Measurements from ENCODE around the gene AQP12A. TPM values are rescaled to one million over a fixed set of nuclear protein-coding genes. Genes with fewer than 3 reads are reported as not detected.

Gene AQP12A
- total and polyA plus RNA-seq, 11 donors, result not detected

DNA sequence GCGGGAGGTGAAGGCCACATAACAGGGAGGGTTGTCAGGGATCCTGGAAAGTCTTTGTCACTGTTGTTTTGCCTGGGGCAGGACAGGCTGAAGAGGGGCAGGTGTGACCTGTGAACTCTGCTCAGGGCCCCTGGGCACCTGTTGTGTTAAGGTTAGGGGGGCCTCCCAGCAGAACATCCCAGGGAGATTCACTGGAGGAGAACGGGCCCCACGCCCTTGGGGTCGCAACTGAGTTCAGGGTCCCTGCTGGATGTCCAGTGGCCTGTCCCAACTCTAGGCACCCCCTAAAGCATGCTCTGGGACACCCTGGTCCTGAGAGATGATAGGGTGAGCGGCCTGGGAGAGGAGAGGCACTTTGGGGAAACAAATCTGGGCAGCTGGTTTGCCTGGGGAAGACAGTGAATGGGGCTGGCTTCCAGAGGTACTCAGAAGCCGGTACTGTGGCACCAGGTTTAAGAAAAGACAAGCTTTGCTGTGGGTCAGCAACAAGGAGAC lies 43.5 kb upstream of the AQP12A start:
- Histone ChIP-seq H3K9me3 (no peaks in the 10 kb centered on the region), H3K27ac (no peak overlapping the region), H3K4me3 (no peak overlapping the region), H3K27me3 (peaks cover 0 to 66% (median 12%) of the 10 kb centered on the region in 9 donors), H3K36me3 (no peaks in the 10 kb centered on the region), H3K4me1 (no peaks in the 10 kb centered on the region)
- WGBS, 4 donors, result 83 to 85% (median 85%) methylated on average over 6 of the region's 6 CpGs
- ATAC-seq (no peak), DNase-seq (no peak)
- TF ChIP-seq POLR2A (IDR thresholded peaks at IDR 0.05), result no peak
- TF ChIP-seq, protein P1, sequence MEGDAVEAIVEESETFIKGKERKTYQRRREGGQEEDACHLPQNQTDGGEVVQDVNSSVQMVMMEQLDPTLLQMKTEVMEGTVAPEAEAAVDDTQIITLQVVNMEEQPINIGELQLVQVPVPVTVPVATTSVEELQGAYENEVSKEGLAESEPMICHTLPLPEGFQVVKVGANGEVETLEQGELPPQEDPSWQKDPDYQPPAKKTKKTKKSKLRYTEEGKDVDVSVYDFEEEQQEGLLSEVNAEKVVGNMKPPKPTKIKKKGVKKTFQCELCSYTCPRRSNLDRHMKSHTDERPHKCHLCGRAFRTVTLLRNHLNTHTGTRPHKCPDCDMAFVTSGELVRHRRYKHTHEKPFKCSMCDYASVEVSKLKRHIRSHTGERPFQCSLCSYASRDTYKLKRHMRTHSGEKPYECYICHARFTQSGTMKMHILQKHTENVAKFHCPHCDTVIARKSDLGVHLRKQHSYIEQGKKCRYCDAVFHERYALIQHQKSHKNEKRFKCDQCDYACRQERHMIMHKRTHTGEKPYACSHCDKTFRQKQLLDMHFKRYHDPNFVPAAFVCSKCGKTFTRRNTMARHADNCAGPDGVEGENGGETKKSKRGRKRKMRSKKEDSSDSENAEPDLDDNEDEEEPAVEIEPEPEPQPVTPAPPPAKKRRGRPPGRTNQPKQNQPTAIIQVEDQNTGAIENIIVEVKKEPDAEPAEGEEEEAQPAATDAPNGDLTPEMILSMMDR (IDR thresholded peaks at IDR 0.05), result no peak
- intact Hi-C loops (cut with DNase I), result no loop called here

DNA sequence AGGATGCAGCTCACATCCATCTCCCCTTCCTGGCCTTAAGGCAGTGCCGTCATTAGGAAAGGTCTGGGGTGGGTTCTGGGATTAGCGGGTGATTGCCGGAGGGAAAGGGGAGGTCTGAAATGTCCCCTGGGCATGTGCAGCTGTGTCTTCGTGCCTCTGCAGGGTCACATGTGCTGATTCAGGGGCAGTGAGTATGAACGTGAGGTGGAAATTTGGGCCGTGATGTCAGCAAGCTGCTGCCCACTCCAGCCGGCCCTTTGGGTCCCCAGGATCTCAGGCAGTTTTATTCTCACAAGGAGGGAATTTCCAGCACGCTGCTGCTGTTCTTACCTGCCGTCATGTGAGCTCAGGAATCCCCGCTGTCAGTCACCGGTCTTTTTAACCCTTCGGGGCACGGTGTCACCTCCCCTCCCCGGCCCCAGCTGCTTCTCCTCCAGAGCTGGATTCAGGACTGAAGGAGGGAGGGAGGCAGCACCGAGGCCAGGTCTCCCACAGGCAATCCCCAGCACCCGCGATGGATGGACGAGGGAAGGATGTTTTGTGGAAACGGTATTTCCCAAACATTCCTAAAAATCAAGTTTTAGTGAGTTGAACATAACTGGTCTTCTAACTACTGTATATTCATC lies 42.9 kb upstream of the AQP12A start:
- intact Hi-C loops (cut with DNase I), result no loop called here
- Histone ChIP-seq H3K4me1 (no peaks in the 10 kb centered on the region), H3K27me3 (peaks cover 0 to 66% (median 12%) of the 10 kb centered on the region in 9 donors), H3K4me3 (no peak overlapping the region), H3K27ac (no peak overlapping the region), H3K36me3 (no peaks in the 10 kb centered on the region), H3K9me3 (no peaks in the 10 kb centered on the region)
- no peak for TF ChIP-seq POLR2A (IDR thresholded peaks at IDR 0.05)
- TF ChIP-seq, protein P1 (IDR thresholded peaks at IDR 0.05), result no peak
- 29 to 39% (median 34%) methylated on average over 17 to 19 of the region's 19 CpGs for WGBS, 4 donors
- DNase-seq, result no peak
- ATAC-seq, result no peak

DNA sequence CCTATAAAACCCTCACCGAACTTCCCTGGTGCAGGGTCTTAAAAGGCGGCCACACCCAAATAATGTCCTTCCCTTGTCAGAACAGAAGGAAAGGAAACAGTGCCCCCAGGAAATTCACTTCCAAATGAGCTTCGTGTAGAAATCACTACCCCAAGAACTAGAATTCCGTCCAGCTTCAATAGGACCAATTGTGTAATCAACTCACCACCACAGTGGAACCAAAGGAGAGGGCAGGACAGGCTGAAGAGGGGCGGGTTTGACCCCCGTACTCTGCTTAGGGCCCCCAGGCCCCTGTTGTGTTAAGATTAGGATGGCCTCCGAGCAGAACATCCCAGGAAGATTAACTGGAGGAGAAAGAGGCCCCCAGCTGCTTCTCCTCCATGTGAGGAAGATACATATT lies 42.3 kb upstream of the AQP12A start:
- DNase-seq (no peak), ATAC-seq (no peak)
- Histone ChIP-seq H3K4me3 (no peak overlapping the region), H3K27me3 (peaks cover 0 to 67% (median 12%) of the 10 kb centered on the region in 9 donors), H3K4me1 (no peaks in the 10 kb centered on the region), H3K27ac (no peak overlapping the region), H3K9me3 (no peaks in the 10 kb centered on the region), H3K36me3 (no peaks in the 10 kb centered on the region)
- TF ChIP-seq, protein P1 (IDR thresholded peaks at IDR 0.05), result no peak
- no peak for TF ChIP-seq POLR2A (IDR thresholded peaks at IDR 0.05)
- intact Hi-C loops (cut with DNase I), result no loop called here
- 46 to 59% (median 50%) methylated on average over 7 of the region's 7 CpGs for WGBS, 4 donors

DNA sequence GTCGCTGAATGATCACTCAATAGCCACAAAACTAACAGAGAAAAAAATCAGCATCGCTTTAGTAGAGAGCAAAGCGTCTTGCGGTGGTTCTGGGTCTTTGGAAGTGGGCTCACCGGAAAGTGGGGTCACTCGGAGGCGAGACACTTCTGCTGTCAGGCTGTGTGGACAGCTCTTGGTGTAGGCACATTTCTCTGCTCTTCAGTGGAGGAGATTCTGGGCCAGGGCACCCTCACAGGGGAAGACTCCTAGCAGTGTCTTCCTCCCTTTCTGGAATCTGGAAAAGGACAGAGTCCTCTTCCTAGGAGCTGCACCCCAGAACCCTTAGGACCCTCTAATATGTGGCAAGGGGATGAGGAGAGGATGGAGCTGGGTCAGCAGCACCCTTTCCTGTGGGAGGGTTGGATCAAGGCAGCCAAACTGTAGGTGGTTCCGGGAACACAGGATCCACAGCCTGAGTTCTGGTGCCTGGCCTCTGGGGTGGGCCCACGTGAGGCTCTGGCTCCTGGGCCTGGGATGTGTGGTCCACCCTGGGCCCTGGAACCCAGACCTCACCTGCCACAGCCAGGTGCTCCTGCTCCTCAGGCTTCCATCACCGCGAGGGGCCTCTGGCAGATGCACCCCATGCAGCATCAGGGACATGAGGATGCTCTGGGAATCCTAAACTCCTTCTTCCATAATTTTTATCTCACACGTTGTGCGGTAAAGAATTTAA lies 41.3 kb upstream of the AQP12A start:
- Histone ChIP-seq H3K4me1 (peaks cover 0 to under 1% (median 0%) of the 10 kb centered on the region in 12 donors), H3K36me3 (no peaks in the 10 kb centered on the region), H3K27me3 (peaks cover 0 to 76% (median 12%) of the 10 kb centered on the region in 9 donors), H3K9me3 (no peaks in the 10 kb centered on the region), H3K27ac (no peak overlapping the region), H3K4me3 (no peak overlapping the region)
- DNase-seq (peak in 1 of 5 donors; percentile 38), ATAC-seq (no peak)
- intact Hi-C loops (cut with DNase I), result no loop called here
- WGBS, 4 donors, result 89 to 93% (median 91%) methylated on average over 11 to 13 of the region's 13 CpGs
- TF ChIP-seq POLR2A (IDR thresholded peaks at IDR 0.05), result no peak
- TF ChIP-seq, protein P1 (IDR thresholded peaks at IDR 0.05), result no peak

All from heart left ventricle (tissue), 16 donors.